Natural killer cell (primary cell): ENCODE results near the gene KRTAP10-8. TPM values are rescaled to one million over a fixed set of nuclear protein-coding genes. Genes with fewer than 3 reads are reported as not detected.

Experiments used
- ATAC-seq, 3 donors: fragments of 150-1000 bp in 2 of 3; fragments of 200-7000 bp in 1 of 3; cut with Tn5 transposase; 1 replicate in 1 of 3; 2 replicates in 2 of 3; pipeline ENCODE4 v1.10.0; 2021; ENCODE audit warnings: mild to moderate bottlenecking in 2 of 3, moderate library complexity in 2 of 3
- DNase-seq, 2 donors: peaks; one replicate each; pipeline versions ENCODE4 v3.0.0 to v3.0.0-alpha.2; 2013 to 2021; ENCODE audit warnings: mixed read lengths in 1 of 2
- H3K27ac ChIP-seq: one replicate; pipeline ENCODE4 v1.5.1; 2013; ENCODE audit warnings: mild to moderate bottlenecking, low read length
- H3K27me3 ChIP-seq: one replicate; pipeline ENCODE4 v1.6.1; 2013; ENCODE audit warnings: low read length; ENCODE audit not compliant: control insufficient read depth, insufficient read depth
- H3K36me3 ChIP-seq: one replicate; pipeline ENCODE4 v1.6.1; 2013; ENCODE audit warnings: low read length; ENCODE audit not compliant: control insufficient read depth, insufficient read depth
- H3K4me1 ChIP-seq: one replicate; pipeline ENCODE4 v1.6.1; 2013; ENCODE audit warnings: low read length; ENCODE audit not compliant: control insufficient read depth, insufficient read depth
- H3K4me3 ChIP-seq: one replicate; pipeline ENCODE4 v1.5.1; 2013; ENCODE audit warnings: low read length
- H3K9me3 ChIP-seq: one replicate; pipeline ENCODE4 v1.6.1; 2013; ENCODE audit warnings: low read length; ENCODE audit not compliant: control insufficient read depth, insufficient read depth
- H3K27ac Mint-ChIP-seq, 2 donors: one replicate each; pipeline ENCODE4 v1.8.0; 2022; ENCODE audit warnings: mild to moderate bottlenecking in 2 of 2, mixed read lengths in 2 of 2, moderate library complexity in 1 of 2
- H3K27me3 Mint-ChIP-seq, 2 donors: one replicate each; pipeline ENCODE4 v1.8.0; 2022; ENCODE audit warnings: low read depth in 2 of 2, mixed read lengths in 2 of 2
- H3K36me3 Mint-ChIP-seq: one replicate; pipeline ENCODE4 v1.8.0; 2022; ENCODE audit warnings: mixed read lengths
- H3K4me1 Mint-ChIP-seq, 2 donors: one replicate each; pipeline ENCODE4 v1.8.0; 2022; ENCODE audit warnings: mixed read lengths in 2 of 2
- H3K4me3 Mint-ChIP-seq: one replicate; pipeline ENCODE4 v1.8.0; 2022; ENCODE audit warnings: mild to moderate bottlenecking, moderate library complexity, mixed read lengths
- H3K9me3 Mint-ChIP-seq, 2 donors: one replicate each; pipeline ENCODE4 v1.8.0; 2022; ENCODE audit warnings: mixed read lengths in 2 of 2
- CTCF ChIP-seq: fragments of 200-600 bp; IDR thresholded peaks from one replicate; pipeline ENCODE4 v1.8.0; 2022; ENCODE audit warnings: antibody characterized with exemption
- WGBS: methylation state at CpG from one replicate; pipeline ENCODE4 v1.1.7; 2013; ENCODE audit warnings: missing lambda C conversion rate; ENCODE audit not compliant: insufficient coverage; 5-methylcytosine and 5-hydroxymethylcytosine counted together
- intact Hi-C: fragments of 100-400 bp; cut with micrococcal nuclease; formaldehyde crosslinking; loops from one replicate; pipeline ENCODE4 v1.14.2; 2022
- total RNA-seq, 4 donors: library from RNA; stranded (reverse); fragments of 120-200 nt in 1 of 4; gene quantifications; one replicate each; pipeline versions ENCODE4 v1.2.3 to v1.2.4, GENCODE V29; 2013 to 2022

Gene KRTAP10-8
- total RNA-seq, 3 donors from 2014 or later (not counting 1 experiment from before 2014, with no cell fraction given): not detected

DNA sequence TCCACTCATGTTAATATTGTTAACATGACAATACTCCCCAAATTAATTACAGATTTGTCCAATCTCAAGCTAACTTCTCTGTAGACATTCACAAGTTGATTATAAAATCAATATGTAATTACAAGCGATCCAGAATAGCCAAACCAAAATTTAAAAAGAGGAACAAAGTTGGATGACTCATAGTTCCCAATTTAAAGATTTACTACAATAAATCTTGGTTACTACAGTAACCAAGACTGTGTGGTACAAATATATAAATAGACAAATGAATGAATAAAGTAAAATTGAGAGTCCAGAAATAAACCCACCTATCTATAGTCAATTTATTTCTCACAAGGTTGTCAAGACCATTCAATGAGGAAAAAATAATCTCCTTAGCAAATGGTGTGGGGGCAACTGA is 45.5 kb upstream of the KRTAP10-8 start:
- H3K27me3 Mint-ChIP-seq: peaks cover 9 to 10% of the 10 kb centered on the region in 2 donors

GRCh38 chr21:44567481-44568171 is 44.3 kb upstream of the KRTAP10-8 start:
- Histone ChIP-seq H3K9me3 (no peaks in the 10 kb centered on the region), H3K4me1 (no peaks in the 10 kb centered on the region), H3K27me3 (no peaks in the 10 kb centered on the region), H3K4me3 (no peak overlapping the region), H3K36me3 (no peaks in the 10 kb centered on the region), H3K27ac (no peak overlapping the region)
- Mint-ChIP-seq H3K9me3 (peaks cover 0 to 2% of the 10 kb centered on the region in 2 donors), H3K27ac (peak overlapping the region in 1 of 2 donors; percentile 33), H3K4me1 (peaks cover 7 to 14% of the 10 kb centered on the region in 2 donors), H3K36me3 (peaks cover under 1% of the 10 kb centered on the region), H3K27me3 (peaks cover 13 to 14% of the 10 kb centered on the region in 2 donors), H3K4me3 (no peak overlapping the region)
- intact Hi-C loops: no loop called here
- no peak for TF ChIP-seq CTCF
- DNase-seq (no peak), ATAC-seq (peak in 1 of 3 donors; percentile 19)
- 92% methylated on average over 18 of the region's 18 CpGs for WGBS

More for the DNA sequence above, 45.5 kb upstream of the KRTAP10-8 start:
- Histone ChIP-seq H3K36me3 (no peaks in the 10 kb centered on the region), H3K27me3 (no peaks in the 10 kb centered on the region), H3K4me3 (no peak overlapping the region), H3K4me1 (no peaks in the 10 kb centered on the region), H3K9me3 (no peaks in the 10 kb centered on the region), H3K27ac (no peak overlapping the region)
- no peak for DNase-seq
- H3K4me3 Mint-ChIP-seq: no peak overlapping the region
- no peak for TF ChIP-seq CTCF
- peaks cover 7 to 14% of the 10 kb centered on the region in 2 donors for H3K4me1 Mint-ChIP-seq
- H3K27ac Mint-ChIP-seq: no peak overlapping the region
- peaks cover 3 to 4% of the 10 kb centered on the region in 2 donors for H3K9me3 Mint-ChIP-seq
- 0% methylated on average over 1 of the region's 1 CpG for WGBS
- intact Hi-C loops: no loop called here
- H3K36me3 Mint-ChIP-seq: peaks cover 12% of the 10 kb centered on the region
- ATAC-seq: no peak

GRCh38 chr21:44568261-44568660 is 43.6 kb upstream of the KRTAP10-8 start:
- Mint-ChIP-seq H3K4me1 (peaks cover 7 to 14% of the 10 kb centered on the region in 2 donors), H3K9me3 (no peaks in the 10 kb centered on the region), H3K4me3 (no peak overlapping the region), H3K36me3 (no peaks in the 10 kb centered on the region), H3K27me3 (peaks cover 14 to 17% of the 10 kb centered on the region in 2 donors), H3K27ac (no peak overlapping the region)
- H3K4me1 ChIP-seq: no peaks in the 10 kb centered on the region
- H3K4me3 ChIP-seq: no peak overlapping the region
- DNase-seq (no peak), ATAC-seq (peak in 1 of 3 donors; percentile 25)
- 78% methylated on average over 12 of the region's 12 CpGs for WGBS
- H3K27me3 ChIP-seq: no peaks in the 10 kb centered on the region
- no peak for TF ChIP-seq CTCF
- no peaks in the 10 kb centered on the region for H3K9me3 ChIP-seq
- intact Hi-C loops: no loop called here
- H3K36me3 ChIP-seq: no peaks in the 10 kb centered on the region
- H3K27ac ChIP-seq: no peak overlapping the region
